ENCODE results near the gene WT1.

The WT1 gene

DNA sequence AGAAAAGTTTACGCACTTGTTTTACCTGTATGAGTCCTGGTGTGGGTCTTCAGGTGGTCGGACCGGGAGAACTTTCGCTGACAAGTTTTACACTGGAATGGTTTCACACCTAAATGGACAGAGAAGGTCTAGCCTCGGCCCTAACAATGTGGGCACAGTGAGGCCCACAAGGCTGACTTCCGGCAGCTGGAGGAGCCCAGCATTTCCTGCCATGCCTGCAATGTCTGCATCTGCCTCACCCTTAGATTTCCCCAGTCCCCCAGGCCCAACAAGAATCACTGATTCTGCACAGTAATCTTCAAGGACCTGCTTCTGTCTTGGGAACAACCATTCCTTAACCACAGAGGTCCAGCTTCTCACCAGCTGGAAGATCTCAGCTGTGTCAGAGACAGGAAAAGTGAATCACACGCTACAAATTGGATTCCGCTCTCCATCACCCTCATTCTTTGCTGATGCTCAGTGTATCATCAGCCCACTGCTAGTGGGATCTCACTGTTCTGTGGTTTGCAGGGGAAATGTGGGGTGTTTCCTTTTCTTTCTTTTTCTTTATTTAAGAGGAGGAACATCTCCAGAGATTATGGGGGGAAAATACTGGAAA is 43.3 kb downstream of the WT1 start:
- Histone ChIP-seq H3K9me3 (ENCODE audit: control insufficient read depth, low read length) (no peaks in the 10 kb centered on the region), H3K4me3 (ENCODE audit: low read length) (no peak overlapping the region), H3K36me3 (ENCODE audit: control insufficient read depth, insufficient read depth, low read length) (no peaks in the 10 kb centered on the region), H3K4me1 (ENCODE audit: control insufficient read depth, insufficient read depth, low read length) (no peaks in the 10 kb centered on the region), H3K9ac (ENCODE audit: low read length) (no peak overlapping the region), H3K27me3 (ENCODE audit: control insufficient read depth, insufficient read depth, low read length) (peaks cover 6% of the 10 kb centered on the region)

DNA sequence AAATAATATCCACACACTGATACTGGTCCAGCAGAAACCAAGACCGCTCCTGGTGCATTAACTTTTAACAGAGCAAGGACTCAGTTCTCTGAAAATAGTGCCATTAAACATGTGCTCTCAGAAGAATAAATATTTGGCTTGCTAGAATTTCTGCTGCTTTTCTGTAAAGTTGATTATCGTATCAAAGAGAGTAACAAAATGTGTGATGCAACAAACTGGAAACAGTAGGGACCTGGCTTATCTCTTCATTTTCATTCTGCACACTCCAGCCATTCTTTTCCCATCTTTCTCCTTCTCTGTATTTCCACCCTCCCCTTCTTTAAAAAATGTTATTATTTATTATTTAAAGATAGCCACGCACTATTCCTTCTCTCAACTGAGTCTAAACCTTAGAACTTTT is 43.9 kb downstream of the WT1 start:
- no peak overlapping the region for H3K4me3 ChIP-seq (ENCODE audit: low read length)
- no peaks in the 10 kb centered on the region for H3K9me3 ChIP-seq (ENCODE audit: control insufficient read depth, low read length)
- H3K4me1 ChIP-seq (ENCODE audit: control insufficient read depth, insufficient read depth, low read length) = no peaks in the 10 kb centered on the region
- no peak overlapping the region for H3K9ac ChIP-seq (ENCODE audit: low read length)
- no peaks in the 10 kb centered on the region for H3K36me3 ChIP-seq (ENCODE audit: control insufficient read depth, insufficient read depth, low read length)
- peaks cover 6% of the 10 kb centered on the region for H3K27me3 ChIP-seq (ENCODE audit: control insufficient read depth, insufficient read depth, low read length)

DNA sequence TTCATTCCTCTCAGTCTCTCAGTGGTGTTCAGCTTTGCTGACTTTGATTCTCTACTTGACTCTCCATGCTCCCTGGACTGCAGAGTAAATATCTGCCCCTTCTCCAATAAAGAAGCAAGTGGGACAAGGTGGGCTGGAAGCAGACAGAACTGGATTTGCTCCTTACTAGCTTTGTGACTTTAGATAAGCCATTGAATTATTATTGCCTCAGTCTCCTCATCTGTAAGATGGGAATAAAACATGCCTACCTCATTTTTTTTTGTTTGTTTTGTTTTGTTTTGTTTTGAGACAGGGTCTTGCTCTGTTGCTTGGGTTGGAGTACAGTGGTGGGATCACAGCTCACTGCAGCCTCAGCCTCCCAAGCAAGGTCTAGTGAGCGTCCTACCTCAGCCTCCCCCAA is 44.6 kb downstream of the WT1 start:
- Histone ChIP-seq H3K4me3 (ENCODE audit: low read length) (no peak overlapping the region), H3K36me3 (ENCODE audit: control insufficient read depth, insufficient read depth, low read length) (no peaks in the 10 kb centered on the region), H3K27me3 (ENCODE audit: control insufficient read depth, insufficient read depth, low read length) (peaks cover 6% of the 10 kb centered on the region), H3K4me1 (ENCODE audit: control insufficient read depth, insufficient read depth, low read length) (no peaks in the 10 kb centered on the region), H3K9ac (ENCODE audit: low read length) (no peak overlapping the region), H3K9me3 (ENCODE audit: control insufficient read depth, low read length) (no peaks in the 10 kb centered on the region)

- no peaks in the 10 kb centered on the region for H3K9me3 ChIP-seq (ENCODE audit: control insufficient read depth, low read length)
- peaks cover 4% of the 10 kb centered on the region for H3K27me3 ChIP-seq (ENCODE audit: control insufficient read depth, insufficient read depth, low read length)
- no peak overlapping the region for H3K4me3 ChIP-seq (ENCODE audit: low read length)
- no peak overlapping the region for H3K9ac ChIP-seq (ENCODE audit: low read length)
- no peaks in the 10 kb centered on the region for H3K4me1 ChIP-seq (ENCODE audit: control insufficient read depth, insufficient read depth, low read length)
- no peaks in the 10 kb centered on the region for H3K36me3 ChIP-seq (ENCODE audit: control insufficient read depth, insufficient read depth, low read length)
Observed at GRCh38 chr11:32388871-32389770, 46.2 kb downstream of the WT1 start.

DNA sequence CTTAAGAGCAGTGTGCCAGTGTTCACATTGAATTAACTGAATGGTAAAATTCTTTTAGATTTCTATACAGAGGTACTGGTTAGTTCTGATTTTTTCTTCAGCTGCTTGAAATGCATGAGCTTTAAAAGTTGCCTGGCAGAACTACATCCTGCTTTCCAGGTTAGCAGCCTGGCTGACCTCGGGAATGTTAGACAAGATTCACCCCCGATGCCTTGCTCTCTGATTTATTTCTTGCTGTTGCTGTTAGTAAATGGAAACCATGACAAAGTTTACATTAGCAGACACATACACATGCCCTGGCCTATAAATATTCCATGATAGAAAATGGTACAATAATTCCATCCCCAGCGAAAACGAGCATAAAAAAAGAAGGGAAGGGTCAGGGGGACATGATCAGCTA is 47.0 kb downstream of the WT1 start:
- Histone ChIP-seq H3K4me1 (ENCODE audit: control insufficient read depth, insufficient read depth, low read length) (no peaks in the 10 kb centered on the region), H3K9ac (ENCODE audit: low read length) (no peak overlapping the region), H3K36me3 (ENCODE audit: control insufficient read depth, insufficient read depth, low read length) (no peaks in the 10 kb centered on the region), H3K4me3 (ENCODE audit: low read length) (no peak overlapping the region), H3K27me3 (ENCODE audit: control insufficient read depth, insufficient read depth, low read length) (peaks cover 4% of the 10 kb centered on the region), H3K9me3 (ENCODE audit: control insufficient read depth, low read length) (no peaks in the 10 kb centered on the region)

GRCh38 chr11:32387411-32387810 is 47.9 kb downstream of the WT1 start:
- no peaks in the 10 kb centered on the region for H3K4me1 ChIP-seq (ENCODE audit: control insufficient read depth, insufficient read depth, low read length)
- peaks cover 4% of the 10 kb centered on the region for H3K27me3 ChIP-seq (ENCODE audit: control insufficient read depth, insufficient read depth, low read length)
- no peaks in the 10 kb centered on the region for H3K36me3 ChIP-seq (ENCODE audit: control insufficient read depth, insufficient read depth, low read length)
- no peaks in the 10 kb centered on the region for H3K9me3 ChIP-seq (ENCODE audit: control insufficient read depth, low read length)
- no peak overlapping the region for H3K9ac ChIP-seq (ENCODE audit: low read length)
- H3K4me3 ChIP-seq (ENCODE audit: low read length) = no peak overlapping the region

DNA sequence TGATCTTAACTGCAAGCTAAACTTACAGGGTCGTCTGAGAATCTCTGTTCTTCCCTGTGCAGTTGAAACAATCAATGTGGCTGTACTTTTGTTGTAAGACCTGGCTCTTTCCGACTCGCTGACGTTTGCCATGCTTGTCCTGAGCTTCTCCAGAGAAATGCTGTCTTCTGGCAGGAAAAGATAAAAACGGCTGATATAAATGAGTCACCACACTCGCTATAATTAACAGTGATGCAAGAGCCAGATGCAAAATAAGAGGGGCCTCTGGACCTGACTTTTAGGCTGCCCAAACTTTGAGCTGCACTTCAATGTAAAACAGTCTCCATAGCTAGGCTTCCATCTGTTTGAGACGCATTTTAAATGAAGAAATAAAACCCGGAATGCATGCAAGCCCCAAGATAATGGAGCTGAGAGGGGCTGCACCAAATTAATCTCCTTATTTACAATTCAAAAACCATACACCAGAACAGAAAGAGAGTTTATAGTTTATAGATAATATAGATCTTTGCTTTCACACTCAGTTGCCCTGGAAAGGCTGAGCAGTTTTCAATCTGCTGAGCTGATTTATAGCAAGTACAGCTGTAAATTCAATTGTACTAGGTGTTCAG is 48.5 kb downstream of the WT1 start:
- Histone ChIP-seq H3K9ac (ENCODE audit: low read length) (no peak overlapping the region), H3K9me3 (ENCODE audit: control insufficient read depth, low read length) (no peaks in the 10 kb centered on the region), H3K4me3 (ENCODE audit: low read length) (no peak overlapping the region), H3K4me1 (ENCODE audit: control insufficient read depth, insufficient read depth, low read length) (no peaks in the 10 kb centered on the region), H3K36me3 (ENCODE audit: control insufficient read depth, insufficient read depth, low read length) (no peaks in the 10 kb centered on the region), H3K27me3 (ENCODE audit: control insufficient read depth, insufficient read depth, low read length) (peaks cover 4% of the 10 kb centered on the region)

DNA sequence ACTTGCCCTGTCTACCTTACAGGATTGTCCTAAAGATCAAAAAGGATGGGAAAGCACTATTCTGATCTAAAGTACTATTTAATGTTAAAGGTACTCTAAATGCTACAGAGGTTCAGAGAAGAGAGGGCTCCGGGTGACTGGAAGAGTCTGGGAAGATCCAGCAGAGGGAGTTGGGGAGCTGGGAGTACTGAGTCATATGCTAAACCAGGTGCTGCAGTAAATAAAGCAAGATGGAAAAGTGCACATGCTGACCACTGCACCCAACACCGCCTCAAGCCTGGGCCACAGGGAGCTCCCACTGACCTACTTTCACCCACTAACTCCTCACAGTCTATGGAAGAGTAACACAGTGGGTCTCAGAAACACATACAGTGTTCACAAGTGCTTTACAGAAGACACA is 49.3 kb downstream of the WT1 start:
- Histone ChIP-seq H3K4me3 (ENCODE audit: low read length) (no peak overlapping the region), H3K27me3 (ENCODE audit: control insufficient read depth, insufficient read depth, low read length) (peaks cover 4% of the 10 kb centered on the region), H3K36me3 (ENCODE audit: control insufficient read depth, insufficient read depth, low read length) (no peaks in the 10 kb centered on the region), H3K9me3 (ENCODE audit: control insufficient read depth, low read length) (no peaks in the 10 kb centered on the region), H3K4me1 (ENCODE audit: control insufficient read depth, insufficient read depth, low read length) (no peaks in the 10 kb centered on the region), H3K9ac (ENCODE audit: low read length) (no peak overlapping the region)

DNA sequence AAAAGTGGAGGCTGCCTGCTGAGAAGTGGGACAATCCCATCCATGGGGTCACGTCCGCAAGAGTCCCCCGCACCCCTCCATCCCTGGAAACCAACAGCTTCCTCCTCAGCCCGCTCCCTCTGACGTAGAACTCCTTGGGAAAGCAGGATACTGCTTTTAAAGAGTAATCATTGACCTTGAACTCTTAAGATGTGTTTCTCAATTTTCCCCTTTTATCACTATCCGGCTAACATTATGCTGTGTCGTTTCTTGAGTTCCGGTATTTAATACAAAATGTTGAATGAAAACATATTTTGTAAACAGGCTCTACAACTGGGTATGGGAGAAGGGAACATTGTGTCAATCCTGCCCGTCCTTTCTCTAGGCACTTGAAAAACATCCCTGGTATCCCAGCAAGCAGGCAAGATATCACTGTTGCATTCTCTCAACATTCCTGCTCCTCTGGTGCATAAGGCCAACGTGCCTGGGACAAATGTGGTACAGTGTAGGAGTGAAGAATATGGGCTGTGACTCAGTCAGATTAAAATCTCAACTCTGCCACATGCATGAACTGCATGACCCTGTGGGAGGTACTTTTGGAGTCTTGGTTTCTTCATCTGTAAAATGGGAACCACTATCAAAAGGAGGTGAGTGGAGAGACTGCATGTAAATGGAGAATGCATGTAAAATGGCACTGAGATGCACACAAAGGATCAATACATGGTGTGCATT is 52.8 kb downstream of the WT1 start:
- Histone ChIP-seq H3K4me3 (ENCODE audit: low read length) (no peak overlapping the region), H3K9ac (ENCODE audit: low read length) (no peak overlapping the region), H3K36me3 (ENCODE audit: control insufficient read depth, insufficient read depth, low read length) (no peaks in the 10 kb centered on the region), H3K27me3 (ENCODE audit: control insufficient read depth, insufficient read depth, low read length) (no peaks in the 10 kb centered on the region), H3K9me3 (ENCODE audit: control insufficient read depth, low read length) (no peaks in the 10 kb centered on the region), H3K4me1 (ENCODE audit: control insufficient read depth, insufficient read depth, low read length) (no peaks in the 10 kb centered on the region)

- no peak overlapping the region for H3K4me3 ChIP-seq (ENCODE audit: low read length)
- H3K9ac ChIP-seq (ENCODE audit: low read length) = no peak overlapping the region
- H3K4me1 ChIP-seq (ENCODE audit: control insufficient read depth, insufficient read depth, low read length) = no peaks in the 10 kb centered on the region
- H3K27me3 ChIP-seq (ENCODE audit: control insufficient read depth, insufficient read depth, low read length) = no peaks in the 10 kb centered on the region
- H3K36me3 ChIP-seq (ENCODE audit: control insufficient read depth, insufficient read depth, low read length) = no peaks in the 10 kb centered on the region
- no peaks in the 10 kb centered on the region for H3K9me3 ChIP-seq (ENCODE audit: control insufficient read depth, low read length)
Observed at GRCh38 chr11:32381179-32381578, 54.2 kb downstream of the WT1 start.

DNA sequence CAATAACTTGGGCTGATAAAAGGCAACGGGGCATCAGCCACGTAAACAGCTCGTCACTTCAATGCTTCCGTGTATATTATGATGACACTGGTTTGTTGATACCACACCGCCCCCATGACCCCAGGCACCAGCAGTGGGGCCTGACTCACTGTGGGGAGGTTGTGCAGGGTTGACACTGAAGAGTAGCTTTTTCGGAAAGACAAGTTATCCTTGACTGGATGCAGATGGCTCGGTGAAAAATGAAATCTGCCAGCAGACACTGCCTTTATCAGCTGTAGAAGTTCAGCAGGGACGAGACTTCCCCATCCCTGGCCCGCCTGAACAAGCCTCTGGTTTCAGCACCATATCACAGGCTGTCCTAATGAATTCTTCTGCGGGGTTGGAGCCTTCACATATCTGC is 55.6 kb downstream of the WT1 start:
- no peaks in the 10 kb centered on the region for H3K4me1 ChIP-seq (ENCODE audit: control insufficient read depth, insufficient read depth, low read length)
- no peaks in the 10 kb centered on the region for H3K9me3 ChIP-seq (ENCODE audit: control insufficient read depth, low read length)
- H3K27me3 ChIP-seq (ENCODE audit: control insufficient read depth, insufficient read depth, low read length) = no peaks in the 10 kb centered on the region
- H3K9ac ChIP-seq (ENCODE audit: low read length) = no peak overlapping the region
- no peaks in the 10 kb centered on the region for H3K36me3 ChIP-seq (ENCODE audit: control insufficient read depth, insufficient read depth, low read length)
- H3K4me3 ChIP-seq (ENCODE audit: low read length) = no peak overlapping the region

DNA sequence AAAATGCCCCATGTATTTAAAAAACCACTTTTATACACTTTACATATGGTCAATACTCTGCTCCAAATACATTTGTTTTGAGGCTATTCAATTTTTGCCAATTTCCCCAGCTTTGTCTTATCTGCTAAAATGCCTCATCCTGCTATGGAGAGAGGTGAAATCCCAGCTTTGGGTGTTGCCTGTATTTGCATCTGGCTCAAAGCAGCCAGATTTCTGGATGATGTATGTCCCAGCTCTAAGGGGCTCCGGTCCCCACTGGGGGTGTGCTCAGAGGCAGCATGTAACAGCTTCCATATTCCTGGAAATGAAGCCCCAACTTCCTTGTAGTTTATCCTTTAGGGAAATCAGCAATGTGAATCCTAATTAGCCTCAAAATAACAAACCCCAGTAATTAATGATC is 59.5 kb downstream of the WT1 start:
- H3K27me3 ChIP-seq (ENCODE audit: control insufficient read depth, insufficient read depth, low read length) = no peaks in the 10 kb centered on the region
- no peaks in the 10 kb centered on the region for H3K36me3 ChIP-seq (ENCODE audit: control insufficient read depth, insufficient read depth, low read length)
- H3K9ac ChIP-seq (ENCODE audit: low read length) = no peak overlapping the region
- H3K9me3 ChIP-seq (ENCODE audit: control insufficient read depth, low read length) = no peaks in the 10 kb centered on the region
- no peak overlapping the region for H3K4me3 ChIP-seq (ENCODE audit: low read length)
- H3K4me1 ChIP-seq (ENCODE audit: control insufficient read depth, insufficient read depth, low read length) = no peaks in the 10 kb centered on the region

Data from mucosa of stomach (tissue), 1 donor.